NB4 (cell line): Measurements from ENCODE around the gene PPP1R37.

ENCODE experiments used
- DNase-seq: peaks from one replicate; pipeline ENCODE4 v3.0.0; 2010; ENCODE audit warnings: low read depth
- H3K4me3 ChIP-seq: one replicate; pipeline ENCODE4 v1.5.1; 2011; ENCODE audit warnings: mild to moderate bottlenecking, low read depth, low read length, moderate library complexity
- MYC ChIP-seq: IDR thresholded peaks from 2 replicates; pipeline ENCODE4 v1.6.1; 2011; ENCODE audit warnings: low read depth, low read length
- POLR2A ChIP-seq: IDR thresholded peaks from 2 replicates; pipeline ENCODE4 v1.6.1; 2011; ENCODE audit warnings: mild to moderate bottlenecking; ENCODE audit not compliant: insufficient read length; ENCODE audit errors: extremely low read depth
- TF ChIP-seq, protein P1 (sequence below): IDR thresholded peaks from one replicate; pipeline ENCODE4 v1.5.1; 2012; ENCODE audit warnings: low read depth, low read length
- TF ChIP-seq, protein P2 (sequence below): IDR thresholded peaks from 2 replicates; pipeline ENCODE4 v1.6.1; 2011; ENCODE audit warnings: low read depth, low read length

Gene PPP1R37

DNA sequence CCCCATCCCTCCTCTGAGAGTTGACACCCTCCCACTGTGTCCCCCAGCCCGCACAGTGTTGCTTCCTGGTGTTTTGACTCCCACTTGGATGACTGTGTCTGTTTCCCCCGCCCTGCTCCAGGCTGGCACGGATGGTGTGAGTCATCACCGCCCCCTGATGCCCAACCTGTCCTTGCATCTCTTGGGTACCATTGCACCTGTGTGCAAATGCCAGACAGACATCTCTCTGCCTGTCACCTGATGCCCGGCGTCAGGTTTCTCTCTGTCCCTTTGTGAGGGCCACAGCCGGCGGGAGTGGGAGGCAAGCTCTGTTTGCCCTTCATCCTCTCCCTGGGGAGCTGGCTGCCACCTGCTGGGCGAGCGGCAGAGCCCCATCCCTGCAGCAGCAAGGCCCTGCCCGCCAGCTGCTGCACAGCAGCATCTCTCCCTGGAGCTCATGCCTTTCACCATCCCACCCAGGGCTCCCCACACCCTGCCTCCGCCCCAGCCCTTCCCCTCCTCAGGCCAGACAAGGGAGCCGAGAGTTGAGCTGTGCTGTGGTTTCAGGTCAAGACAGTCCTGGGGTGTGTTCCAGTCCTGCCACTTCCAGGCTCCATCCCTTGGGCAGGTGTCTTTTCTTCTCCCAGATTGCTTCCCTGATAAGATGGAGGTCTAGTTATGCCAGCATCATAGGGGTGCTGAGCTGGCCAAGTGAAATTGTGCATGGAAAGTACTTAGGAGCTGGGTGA is 38.1 kb downstream of the PPP1R37 start:
- no peak for DNase-seq
- TF ChIP-seq, protein P1, sequence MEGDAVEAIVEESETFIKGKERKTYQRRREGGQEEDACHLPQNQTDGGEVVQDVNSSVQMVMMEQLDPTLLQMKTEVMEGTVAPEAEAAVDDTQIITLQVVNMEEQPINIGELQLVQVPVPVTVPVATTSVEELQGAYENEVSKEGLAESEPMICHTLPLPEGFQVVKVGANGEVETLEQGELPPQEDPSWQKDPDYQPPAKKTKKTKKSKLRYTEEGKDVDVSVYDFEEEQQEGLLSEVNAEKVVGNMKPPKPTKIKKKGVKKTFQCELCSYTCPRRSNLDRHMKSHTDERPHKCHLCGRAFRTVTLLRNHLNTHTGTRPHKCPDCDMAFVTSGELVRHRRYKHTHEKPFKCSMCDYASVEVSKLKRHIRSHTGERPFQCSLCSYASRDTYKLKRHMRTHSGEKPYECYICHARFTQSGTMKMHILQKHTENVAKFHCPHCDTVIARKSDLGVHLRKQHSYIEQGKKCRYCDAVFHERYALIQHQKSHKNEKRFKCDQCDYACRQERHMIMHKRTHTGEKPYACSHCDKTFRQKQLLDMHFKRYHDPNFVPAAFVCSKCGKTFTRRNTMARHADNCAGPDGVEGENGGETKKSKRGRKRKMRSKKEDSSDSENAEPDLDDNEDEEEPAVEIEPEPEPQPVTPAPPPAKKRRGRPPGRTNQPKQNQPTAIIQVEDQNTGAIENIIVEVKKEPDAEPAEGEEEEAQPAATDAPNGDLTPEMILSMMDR = no peak
- TF ChIP-seq MYC = no peak
- TF ChIP-seq POLR2A = no peak
- TF ChIP-seq, protein P2, sequence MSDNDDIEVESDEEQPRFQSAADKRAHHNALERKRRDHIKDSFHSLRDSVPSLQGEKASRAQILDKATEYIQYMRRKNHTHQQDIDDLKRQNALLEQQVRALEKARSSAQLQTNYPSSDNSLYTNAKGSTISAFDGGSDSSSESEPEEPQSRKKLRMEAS = no peak
- H3K4me3 ChIP-seq = no peak overlapping the region

DNA sequence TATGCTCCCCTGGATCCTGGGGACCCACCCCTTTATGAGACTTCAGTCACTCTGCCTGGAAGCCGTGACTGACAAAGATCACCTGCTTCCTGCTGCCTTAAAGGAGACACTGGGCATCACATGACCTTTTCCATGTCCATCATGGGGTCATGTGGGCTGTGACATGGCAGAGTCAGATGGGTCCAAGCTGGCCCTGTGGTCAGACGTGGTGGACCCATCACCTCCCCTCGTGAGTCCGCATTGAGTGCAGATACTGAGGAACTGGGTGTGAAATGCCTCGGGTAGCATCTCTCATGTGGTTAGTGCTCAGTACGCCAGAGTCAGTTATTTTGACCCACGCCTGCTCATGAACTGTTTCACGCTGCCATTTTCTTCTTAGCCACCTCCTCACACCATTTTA is 40.7 kb downstream of the PPP1R37 start:
- H3K4me3 ChIP-seq = no peak overlapping the region
- no peak for TF ChIP-seq MYC
- DNase-seq = no peak

GRCh38 chr19:45135176-45135885 is 42.4 kb downstream of the PPP1R37 start:
- TF ChIP-seq MYC (no peak), POLR2A (no peak)
- TF ChIP-seq, protein P1 = no peak
- TF ChIP-seq, protein P2 = no peak

DNA sequence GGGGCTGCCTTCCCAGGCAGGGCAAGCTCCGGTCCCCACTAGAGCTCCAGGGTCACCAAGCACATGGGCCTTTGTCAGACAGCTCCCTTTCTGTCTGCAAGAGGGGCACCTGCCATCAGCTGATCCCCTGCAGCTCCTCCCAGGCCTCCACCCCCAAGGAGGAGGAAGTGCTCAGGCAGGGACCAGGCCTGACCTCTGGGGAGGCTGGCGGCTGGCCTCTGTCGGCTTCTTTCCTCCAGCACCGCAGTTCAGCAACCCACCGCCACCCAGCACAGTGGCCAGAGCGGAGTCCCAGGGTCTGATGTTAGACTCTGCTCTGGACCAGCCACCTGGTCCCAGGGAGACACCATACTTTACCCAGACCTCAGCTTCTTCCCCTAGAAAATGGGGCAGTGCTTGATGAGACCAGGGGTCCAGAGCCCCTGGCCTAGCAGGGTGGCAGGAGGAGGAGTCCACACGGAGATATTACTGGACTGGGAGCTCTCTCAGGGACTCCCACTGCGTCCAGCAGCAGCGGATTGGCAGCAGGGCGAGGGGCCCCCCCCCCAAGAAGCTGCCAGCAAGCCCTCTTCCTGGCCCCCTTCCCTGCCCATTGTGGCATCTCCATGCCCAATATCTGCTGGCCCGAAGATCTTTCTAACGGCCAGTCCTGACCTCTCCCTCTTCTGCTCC is 43.7 kb downstream of the PPP1R37 start:
- TF ChIP-seq, protein P2 = no peak
- TF ChIP-seq MYC = no peak
- TF ChIP-seq, protein P1 = no peak
- H3K4me3 ChIP-seq = no peak overlapping the region

More at GRCh38 chr19:45135176-45135885, 42.4 kb downstream of the PPP1R37 start:
- no peak for DNase-seq
- H3K4me3 ChIP-seq = no peak overlapping the region

DNA sequence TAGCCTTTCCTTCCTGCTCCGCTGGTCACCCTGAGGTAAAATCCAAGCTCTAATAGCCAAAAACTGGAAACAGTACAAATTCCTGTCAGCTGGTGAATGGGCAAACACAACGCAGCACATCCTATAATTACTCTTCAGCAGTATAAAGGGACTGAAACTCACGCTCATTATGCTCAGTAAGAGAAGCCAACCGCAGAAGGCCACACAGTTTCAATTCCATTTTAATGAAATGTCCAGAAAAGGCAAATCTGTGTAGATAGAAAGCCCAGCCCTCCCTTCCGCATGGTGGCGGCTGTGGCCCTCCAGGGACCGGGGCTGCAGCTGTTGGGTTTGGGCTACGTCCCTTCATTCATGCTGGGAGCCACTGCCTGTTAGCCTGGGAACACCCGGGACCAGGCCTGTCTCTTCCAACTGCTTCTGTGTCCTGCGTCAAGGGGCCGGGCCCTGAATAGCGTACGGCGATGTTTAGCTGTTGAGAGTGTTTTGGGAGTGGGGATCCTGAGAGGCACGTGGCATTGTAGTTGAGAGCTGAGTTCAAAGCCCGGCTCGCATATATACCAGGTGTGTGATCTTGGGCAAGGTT is 44.3 kb downstream of the PPP1R37 start:
- TF ChIP-seq, protein P2 = no peak
- no peak for TF ChIP-seq MYC
- TF ChIP-seq, protein P1 = no peak
- TF ChIP-seq POLR2A = no peak
- no peak for DNase-seq
- H3K4me3 ChIP-seq = no peak overlapping the region

More for the DNA sequence above, 43.7 kb downstream of the PPP1R37 start:
- no peak for DNase-seq

DNA sequence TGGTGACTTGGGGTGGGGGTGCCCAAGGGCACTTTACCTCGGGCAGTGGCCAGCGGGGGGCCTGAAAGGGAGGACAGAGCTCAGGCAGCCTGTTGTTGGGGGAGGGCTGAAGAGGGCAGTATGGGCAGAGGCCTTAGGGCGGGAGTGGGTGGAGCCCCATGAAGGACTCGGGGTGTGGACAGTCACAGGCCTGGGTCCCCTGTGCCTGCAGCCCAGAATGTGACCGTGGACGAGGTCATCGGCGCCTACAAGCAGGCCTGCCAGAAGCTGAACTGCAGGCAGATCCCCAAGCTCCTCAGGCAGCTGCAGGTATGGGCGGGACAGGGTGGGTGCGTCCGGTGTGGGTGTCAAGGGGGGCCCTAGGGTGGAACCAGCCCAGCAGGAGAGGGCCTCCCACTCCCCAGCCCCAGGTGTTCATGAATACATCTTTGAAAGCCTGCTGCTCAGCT is 45.3 kb downstream of the PPP1R37 start:
- TF ChIP-seq, protein P2 = no peak
- no peak for TF ChIP-seq POLR2A
- no peak for TF ChIP-seq MYC
- TF ChIP-seq, protein P1 = no peak
- H3K4me3 ChIP-seq = no peak overlapping the region
- DNase-seq = no peak
